HepG2 (cell line): Measurements from ENCODE around the gene ZNF571. TPM values are rescaled to one million over a fixed set of nuclear protein-coding genes. Genes with fewer than 3 reads are reported as not detected.

Experiments
- ATAC-seq: fragments of 200-7000 bp; cut with Tn5 transposase; 3 replicates; pipeline ENCODE4 v1.9.1; 2020; ENCODE audit warnings: mild to moderate bottlenecking, moderate library complexity
- BruUV-seq: library from RNA; stranded (reverse); fragments of 400-500 nt; replicated peaks from 2 replicates; lab custom pipeline; 2021; lab: Mats Ljungman, UMichigan
- CTCF ChIA-PET: fragments of 300-600 bp; formaldehyde crosslinking; extraction: SDS; loops from one replicate; lab custom pipeline; 2021; ENCODE audit warnings: low total read pairs, inconsistent platforms, low intra/inter-chr PET ratio; lab: Yijun Ruan, JAX
- POLR2A ChIA-PET: fragments of 350-600 bp; sonication (Branson Sonifier 250); formaldehyde crosslinking; loops from one replicate; lab custom pipeline; 2020; ENCODE audit warnings: antibody characterized with exemption, inconsistent platforms; lab: Yijun Ruan, JAX
- DNase-seq: peaks from one replicate; pipeline ENCODE4 v3.0.0-alpha.2; 2015; ENCODE audit warnings: low spot score
- FAIRE-seq: peaks from 3 replicates; lab custom pipeline; 2011; peaks lifted over from hg19 to GRCh38; lab: Jason Lieb, UNC
- H2AFZ ChIP-seq: one replicate; pipeline ENCODE4 v1.6.1; 2011; ENCODE audit warnings: low read length, inconsistent platforms
- H3K27ac ChIP-seq: fragments of 300-600 bp; 3 replicates; pipeline ENCODE4 v1.8.0; 2011; ENCODE audit warnings: mixed run types, mild to moderate bottlenecking, mixed read lengths, low read length, inconsistent platforms; ENCODE audit not compliant: insufficient read depth; ENCODE audit errors: extremely low read length
- H3K27me3 ChIP-seq, 2 experiments: fragments of 200-600 bp in 1 of 2; 2 replicates in 1 of 2; 3 replicates in 1 of 2; pipeline versions ENCODE4 v1.6.0 to v1.8.0; 2011; ENCODE audit warnings: low read length in 2 of 2, mild to moderate bottlenecking in 2 of 2, moderate library complexity in 2 of 2, inconsistent platforms in 1 of 2; ENCODE audit not compliant: insufficient read depth in 2 of 2, control insufficient read depth in 1 of 2
- H3K36me3 ChIP-seq, 2 experiments: fragments of 200-600 bp in 1 of 2; replicated peaks in 1 of 2; 2 replicates in 1 of 2; 3 replicates in 1 of 2; pipeline versions ENCODE4 v1.5.1 to v1.8.0; 2011; ENCODE audit warnings: low read length in 2 of 2, inconsistent platforms in 1 of 2; ENCODE audit not compliant: insufficient read depth in 2 of 2, control insufficient read depth in 1 of 2
- H3K4me1 ChIP-seq: 2 replicates; pipeline ENCODE4 v1.5.1; 2012; ENCODE audit warnings: low read length, inconsistent platforms; ENCODE audit not compliant: insufficient read depth
- H3K4me2 ChIP-seq: 2 replicates; pipeline ENCODE4 v1.6.0; 2011; ENCODE audit warnings: low read depth, low read length, inconsistent platforms
- H3K4me3 ChIP-seq, 3 experiments: fragments of 200-600 bp in 1 of 3; sonication (generic), shearing (Covaris generic) in 1 of 3; replicated peaks in 1 of 3; 2 replicates each; pipeline ENCODE4 v1.5.1; 2011 to 2016; ENCODE audit warnings: low read length in 3 of 3, inconsistent platforms in 2 of 3, low read depth in 2 of 3, mild to moderate bottlenecking in 2 of 3, control low read depth in 1 of 3, mixed read lengths in 1 of 3; ENCODE audit not compliant: insufficient read depth in 1 of 3
- H3K79me2 ChIP-seq: one replicate; pipeline ENCODE4 v1.6.1; 2011; ENCODE audit warnings: low read length, inconsistent platforms; ENCODE audit not compliant: insufficient read depth
- H3K9ac ChIP-seq: 2 replicates; pipeline ENCODE4 v1.6.0; 2011; ENCODE audit warnings: mild to moderate bottlenecking, low read depth, low read length, inconsistent platforms; ENCODE audit not compliant: insufficient read depth
- H3K9me3 ChIP-seq: 2 replicates; pipeline ENCODE4 v1.5.1; 2012; ENCODE audit warnings: mild to moderate bottlenecking, low read length
- H4K20me1 ChIP-seq: 2 replicates; pipeline ENCODE4 v1.6.0; 2011; ENCODE audit warnings: inconsistent platforms, mild to moderate bottlenecking, low read length, moderate library complexity; ENCODE audit not compliant: insufficient read depth
- DR1 ChIP-seq: sonication (generic); formaldehyde crosslinking; IDR thresholded peaks from 2 replicates; pipeline ENCODE4 v1.8.0; 2021; ENCODE audit warnings: mild to moderate bottlenecking, missing genetic modification reagents, inconsistent platforms
- E2F2 ChIP-seq: sonication (generic); formaldehyde crosslinking; IDR thresholded peaks from 2 replicates; pipeline ENCODE4 v1.4.0; 2020; ENCODE audit warnings: missing genetic modification reagents, borderline replicate concordance
- GZF1 ChIP-seq: sonication (generic); formaldehyde crosslinking; IDR thresholded peaks from 2 replicates; pipeline ENCODE4 v1.5.1; 2020; ENCODE audit warnings: mild to moderate bottlenecking, missing genetic modification reagents
- HDAC1 ChIP-seq: sonication (generic); formaldehyde crosslinking; IDR thresholded peaks from 2 replicates; pipeline ENCODE4 v1.5.1; 2020; ENCODE audit warnings: mild to moderate bottlenecking, missing genetic modification reagents
- KAT2B ChIP-seq: fragments of 150-350 bp; IDR thresholded peaks from 2 replicates; pipeline ENCODE4 v1.6.1; 2014; ENCODE audit warnings: low read depth, low read length, borderline replicate concordance
- PHF21A ChIP-seq: sonication (generic); formaldehyde crosslinking; IDR thresholded peaks from 2 replicates; pipeline ENCODE4 v1.5.0; 2020; ENCODE audit warnings: mild to moderate bottlenecking, missing genetic modification reagents
- SALL1 ChIP-seq: sonication (generic); formaldehyde crosslinking; IDR thresholded peaks from 2 replicates; pipeline ENCODE4 v1.8.0; 2022; ENCODE audit warnings: mild to moderate bottlenecking, missing genetic modification reagents
- TP53 ChIP-seq: sonication (generic); formaldehyde crosslinking; conservative IDR thresholded peaks from 2 replicates; pipeline ENCODE4 v1.4.0; 2020; ENCODE audit warnings: missing genetic modification reagents
- U2AF2 ChIP-seq: fragments of 200-400 bp; formaldehyde crosslinking; IDR thresholded peaks from 2 replicates; pipeline ENCODE4 v1.6.1; 2017; ENCODE audit warnings: low read depth, mild to moderate bottlenecking, low read length
- ZNF282 ChIP-seq: fragments of 450-650 bp; IDR thresholded peaks from 2 replicates; pipeline ENCODE4 v1.6.1; 2018; ENCODE audit not compliant: partially characterized antibody
- ZNF432 ChIP-seq: sonication (generic); formaldehyde crosslinking; IDR thresholded peaks from 2 replicates; pipeline ENCODE4 v1.5.0; 2020; ENCODE audit warnings: missing genetic modification reagents, mild to moderate bottlenecking, borderline replicate concordance
- ZNF460 ChIP-seq: sonication (generic); formaldehyde crosslinking; IDR thresholded peaks from 2 replicates; pipeline ENCODE4 v1.5.1; 2020; ENCODE audit warnings: missing genetic modification reagents, mild to moderate bottlenecking, borderline replicate concordance
- ZNF503 ChIP-seq: sonication (generic); formaldehyde crosslinking; IDR thresholded peaks from 2 replicates; pipeline ENCODE4 v1.4.0; 2020; ENCODE audit warnings: missing genetic modification reagents
- ZNF562 ChIP-seq: sonication (generic); formaldehyde crosslinking; IDR thresholded peaks from 2 replicates; pipeline ENCODE4 v1.8.0; 2022; ENCODE audit warnings: missing genetic modification reagents, borderline replicate concordance
- ZNF563 ChIP-seq: sonication (generic); formaldehyde crosslinking; IDR thresholded peaks from 2 replicates; pipeline ENCODE4 v1.8.0; 2022; ENCODE audit warnings: mild to moderate bottlenecking, moderate library complexity, missing genetic modification reagents
- WGBS: methylation state at CpG from one replicate; pipeline ENCODE4 v1.1.6; 2017; ENCODE audit warnings: low lambda C conversion rate; 5-methylcytosine and 5-hydroxymethylcytosine counted together
- in situ Hi-C: cut with HindIII; loops from 2 replicates; pipeline ENCODE4 v1.10.0; 2017; ENCODE audit warnings: low pct_unique_long_range_greater_than_20kb; ENCODE audit not compliant: extremely low pct_ligation_motif_present
- intact Hi-C: fragments of 100-400 bp; cut with micrococcal nuclease; formaldehyde crosslinking; loops from one replicate; pipeline ENCODE4 v1.10.0; 2022; ENCODE audit not compliant: unreplicated experiment
- polyA plus RNA-seq, 8 experiments: library from polyadenylated mRNA; depleted of rRNA in 3 of 8; stranded (reverse) in 7 of 8; unstranded in 1 of 8; fragments of >200 nt; fragmentation: Illumina TruSeq in 4 of 8; extraction: Trizol in 4 of 8; gene quantifications; 2 replicates each; pipeline versions ENCODE4 v1.2.1 to v1.2.3, GENCODE V29; 2011 to 2016; ENCODE audit warnings: low read depth in 4 of 8, missing spikeins in 1 of 8, mixed read lengths in 1 of 8; ENCODE audit not compliant: insufficient read depth in 1 of 8
- total RNA-seq, 5 experiments: library from RNA; depleted of rRNA; stranded (reverse); fragments of >200 nt; fragmentation: Illumina TruSeq; extraction: Trizol; gene quantifications; 2 replicates each; pipeline ENCODE4 v1.2.3, GENCODE V29; 2016; ENCODE audit warnings: low read depth in 1 of 5
- TF ChIP-seq, protein P1 (sequence below): sonication (generic); formaldehyde crosslinking; IDR thresholded peaks from 2 replicates; pipeline ENCODE4 v1.4.0; 2020; ENCODE audit warnings: mild to moderate bottlenecking, missing genetic modification reagents
- TF ChIP-seq, protein P2 (sequence below): sonication (generic); formaldehyde crosslinking; IDR thresholded peaks from 2 replicates; pipeline ENCODE4 v1.4.0; 2020; ENCODE audit warnings: missing genetic modification reagents, low read depth, mild to moderate bottlenecking, borderline replicate concordance
- TF ChIP-seq, protein P3 (sequence below): sonication (generic); formaldehyde crosslinking; IDR thresholded peaks from 2 replicates; pipeline ENCODE4 v1.5.0; 2020; ENCODE audit warnings: mild to moderate bottlenecking, missing genetic modification reagents

ZNF571 gene
- total and polyA plus RNA-seq, 2 of the 13 experiments (the other 11 are each of a cell fraction or from before 2014, with no cell fraction given): 1.3 to 1.9 TPM

GRCh38 chr19:37594982-37595382, 390 bp upstream of the ZNF571 start:
- FAIRE-seq (no peak), ATAC-seq (peak; percentile 69), DNase-seq (no peak)
- WGBS: 1% methylated on average over 12 of the region's 20 CpGs
- Histone ChIP-seq H3K4me1 (peaks cover 14% of the 10 kb centered on the region; the same call in 1 of the 2 replicates), H2AFZ (peak overlapping the region; percentile 90), H3K27ac (no peak overlapping the region), H3K4me3 (peak overlapping the region; percentile 70 to 96 (median 88)), H3K36me3 (no peaks in the 10 kb centered on the region), H3K4me2 (peak overlapping the region; percentile 93), H3K27me3 (no peaks in the 10 kb centered on the region; a peak in 1 of 5 replicates), H3K9me3 (peaks cover 12% of the 10 kb centered on the region; the same call in 1 of the 2 replicates), H3K9ac (peak overlapping the region; percentile 71), H3K79me2 (no peaks in the 10 kb centered on the region), H4K20me1 (no peaks in the 10 kb centered on the region)
- BruUV-seq: TSS peak; percentile 54
- in situ Hi-C loops (no loop called here), intact Hi-C loops (loop anchor here (2.0 to 5.0 kb wide), 2 partner anchors 62 to 128 kb away; partner anchors contain the start of genes ZFP30 and ZNF569)
- ChIA-PET CTCF (no interaction called here), POLR2A (interaction anchor here (0.8 to 1.9 kb wide), 16 partner anchors 58 to 1216 kb away, joined by 3 to 11 read pairs (median 4); partner anchors contain the start of genes SIPA1L3, WDR87, ZFP30 and ZNF260)
- TF ChIP-seq ZNF432 (CRISPR knock-in tag): no peak
- TF ChIP-seq SALL1 (CRISPR knock-in tag): peak; percentile 3; the same call in 1 of the 2 replicates
- TF ChIP-seq, protein P1, sequence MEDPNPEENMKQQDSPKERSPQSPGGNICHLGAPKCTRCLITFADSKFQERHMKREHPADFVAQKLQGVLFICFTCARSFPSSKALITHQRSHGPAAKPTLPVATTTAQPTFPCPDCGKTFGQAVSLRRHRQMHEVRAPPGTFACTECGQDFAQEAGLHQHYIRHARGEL (CRISPR knock-in tag): no peak
- TF ChIP-seq HDAC1 (CRISPR knock-in tag): peak; percentile 9; the same call in 1 of the 2 replicates
- TF ChIP-seq ZNF282: no peak
- TF ChIP-seq, protein P2, sequence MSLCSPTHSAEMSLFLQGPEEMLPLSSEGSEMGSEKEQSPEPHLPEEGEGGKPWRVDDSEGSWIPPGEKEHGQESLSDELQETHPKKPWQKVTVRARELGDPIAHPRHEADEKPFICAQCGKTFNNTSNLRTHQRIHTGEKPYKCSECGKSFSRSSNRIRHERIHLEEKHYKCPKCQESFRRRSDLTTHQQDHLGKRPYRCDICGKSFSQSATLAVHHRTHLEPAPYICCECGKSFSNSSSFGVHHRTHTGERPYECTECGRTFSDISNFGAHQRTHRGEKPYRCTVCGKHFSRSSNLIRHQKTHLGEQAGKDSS (CRISPR knock-in tag): no peak
- no peak for TF ChIP-seq GZF1 (CRISPR knock-in tag)
- TF ChIP-seq U2AF2: no peak
- no peak for TF ChIP-seq ZNF562 (CRISPR knock-in tag)
- TF ChIP-seq ZNF460: no peak
- no peak for TF ChIP-seq E2F2 (CRISPR knock-in tag)
- TF ChIP-seq, protein P3, sequence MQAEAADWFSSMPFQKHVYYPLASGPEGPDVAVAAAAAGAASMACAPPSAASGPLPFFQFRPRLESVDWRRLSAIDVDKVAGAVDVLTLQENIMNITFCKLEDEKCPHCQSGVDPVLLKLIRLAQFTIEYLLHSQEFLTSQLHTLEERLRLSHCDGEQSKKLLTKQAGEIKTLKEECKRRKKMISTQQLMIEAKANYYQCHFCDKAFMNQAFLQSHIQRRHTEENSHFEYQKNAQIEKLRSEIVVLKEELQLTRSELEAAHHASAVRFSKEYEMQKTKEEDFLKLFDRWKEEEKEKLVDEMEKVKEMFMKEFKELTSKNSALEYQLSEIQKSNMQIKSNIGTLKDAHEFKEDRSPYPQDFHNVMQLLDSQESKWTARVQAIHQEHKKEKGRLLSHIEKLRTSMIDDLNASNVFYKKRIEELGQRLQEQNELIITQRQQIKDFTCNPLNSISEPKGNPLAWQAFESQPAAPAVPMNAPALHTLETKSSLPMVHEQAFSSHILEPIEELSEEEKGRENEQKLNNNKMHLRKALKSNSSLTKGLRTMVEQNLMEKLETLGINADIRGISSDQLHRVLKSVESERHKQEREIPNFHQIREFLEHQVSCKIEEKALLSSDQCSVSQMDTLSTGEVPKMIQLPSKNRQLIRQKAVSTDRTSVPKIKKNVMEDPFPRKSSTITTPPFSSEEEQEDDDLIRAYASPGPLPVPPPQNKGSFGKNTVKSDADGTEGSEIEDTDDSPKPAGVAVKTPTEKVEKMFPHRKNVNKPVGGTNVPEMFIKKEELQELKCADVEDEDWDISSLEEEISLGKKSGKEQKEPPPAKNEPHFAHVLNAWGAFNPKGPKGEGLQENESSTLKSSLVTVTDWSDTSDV: no peak
- no peak for TF ChIP-seq TP53 (CRISPR knock-in tag)
- no peak for TF ChIP-seq PHF21A (CRISPR knock-in tag)
- 0 out of 2 replicates have a peak, but pooled peaks have one; percentile 7 for TF ChIP-seq ZNF563
- TF ChIP-seq DR1 (CRISPR knock-in tag): no peak
- no peak for TF ChIP-seq KAT2B
- TF ChIP-seq ZNF503 (CRISPR knock-in tag): no peak
